ENCODE data around the gene VAMP4. TPM values are rescaled to one million over a fixed set of nuclear protein-coding genes. Genes with fewer than 3 reads are reported as not detected.

VAMP4 gene
- total RNA-seq, 2 donors from 2014 or later, result 4.9 to 5.9 TPM

- Histone ChIP-seq H3K36me3 (no peaks in the 10 kb centered on the region), H3K27me3 (no peaks in the 10 kb centered on the region), H3K4me3 (peak overlapping the region in 1 of 2 donors; percentile 24), H3K9me3 (no peaks in the 10 kb centered on the region), H3K27ac (peak overlapping the region; percentile 72 to 75), H3K4me1 (peaks cover 0 to 37% of the 10 kb centered on the region in 2 donors)
- no peak for DNase-seq (ENCODE audit: low spot score)
- TF ChIP-seq, protein P1, sequence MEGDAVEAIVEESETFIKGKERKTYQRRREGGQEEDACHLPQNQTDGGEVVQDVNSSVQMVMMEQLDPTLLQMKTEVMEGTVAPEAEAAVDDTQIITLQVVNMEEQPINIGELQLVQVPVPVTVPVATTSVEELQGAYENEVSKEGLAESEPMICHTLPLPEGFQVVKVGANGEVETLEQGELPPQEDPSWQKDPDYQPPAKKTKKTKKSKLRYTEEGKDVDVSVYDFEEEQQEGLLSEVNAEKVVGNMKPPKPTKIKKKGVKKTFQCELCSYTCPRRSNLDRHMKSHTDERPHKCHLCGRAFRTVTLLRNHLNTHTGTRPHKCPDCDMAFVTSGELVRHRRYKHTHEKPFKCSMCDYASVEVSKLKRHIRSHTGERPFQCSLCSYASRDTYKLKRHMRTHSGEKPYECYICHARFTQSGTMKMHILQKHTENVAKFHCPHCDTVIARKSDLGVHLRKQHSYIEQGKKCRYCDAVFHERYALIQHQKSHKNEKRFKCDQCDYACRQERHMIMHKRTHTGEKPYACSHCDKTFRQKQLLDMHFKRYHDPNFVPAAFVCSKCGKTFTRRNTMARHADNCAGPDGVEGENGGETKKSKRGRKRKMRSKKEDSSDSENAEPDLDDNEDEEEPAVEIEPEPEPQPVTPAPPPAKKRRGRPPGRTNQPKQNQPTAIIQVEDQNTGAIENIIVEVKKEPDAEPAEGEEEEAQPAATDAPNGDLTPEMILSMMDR (IDR thresholded peaks at IDR 0.05), result peak in 1 of 2 donors; percentile 5
These were observed 86.1 kb downstream of the VAMP4 start for GRCh38 chr1:171655746-171656116.

- no peaks in the 10 kb centered on the region for H3K36me3 ChIP-seq
- H3K4me3 ChIP-seq, result peak overlapping the region in 1 of 2 donors; percentile 24
- H3K4me1 ChIP-seq, result peaks cover 0 to 37% of the 10 kb centered on the region in 2 donors
These were observed 86.7 kb downstream of the VAMP4 start for GRCh38 chr1:171654942-171655745.

DNA sequence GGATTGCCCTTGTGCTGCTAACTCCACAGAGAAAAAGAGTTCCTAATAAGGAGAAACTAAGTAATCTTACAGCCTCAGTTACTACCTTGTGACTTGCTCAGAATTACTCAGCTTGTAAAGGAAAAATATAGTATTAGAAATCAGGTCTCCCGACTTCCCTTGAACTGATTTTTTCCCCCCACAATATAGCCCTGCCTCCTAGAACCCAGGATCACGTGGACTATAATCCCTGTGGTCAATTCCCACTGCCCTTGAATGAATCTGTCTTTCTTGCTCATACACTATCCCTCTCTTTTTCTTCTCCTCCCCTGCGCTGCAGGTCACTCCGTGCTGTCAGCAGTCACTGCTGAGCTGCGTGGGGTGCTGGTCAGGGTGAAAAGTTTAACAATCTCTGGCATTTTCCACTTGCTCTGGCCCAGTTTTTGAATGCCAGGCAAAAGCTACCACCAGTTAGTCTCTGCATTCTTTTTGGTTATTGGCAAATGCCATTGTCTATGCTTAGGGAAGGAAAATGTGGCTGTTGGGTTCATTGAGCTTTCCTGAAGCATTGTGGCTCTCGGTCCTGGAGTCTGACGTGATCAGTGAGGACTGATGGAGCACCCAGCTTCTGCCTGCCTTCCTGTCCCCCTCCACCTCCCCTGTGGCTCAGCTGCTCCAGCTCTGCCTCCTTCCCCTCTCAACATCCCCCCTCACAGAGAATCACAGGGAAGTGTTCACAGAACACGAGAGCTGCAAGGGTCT, 87.5 kb downstream of the VAMP4 start:
- Histone ChIP-seq H3K9me3 (no peaks in the 10 kb centered on the region), H3K4me3 (peak overlapping the region in 1 of 2 donors; percentile 24), H3K27ac (peak overlapping the region; percentile 72 to 75), H3K4me1 (peaks cover 0 to 37% of the 10 kb centered on the region in 2 donors), H3K27me3 (no peaks in the 10 kb centered on the region), H3K36me3 (no peaks in the 10 kb centered on the region)
- TF ChIP-seq, protein P1 (IDR thresholded peaks at IDR 0.05), result no peak
- no peak for DNase-seq (ENCODE audit: low spot score)

More at GRCh38 chr1:171654942-171655745, 86.7 kb downstream of the VAMP4 start:
- peak; percentile 90 for DNase-seq (ENCODE audit: low spot score)
- TF ChIP-seq, protein P1 (IDR thresholded peaks at IDR 0.05), result peak; percentile 57 to 75
- H3K27me3 ChIP-seq, result no peaks in the 10 kb centered on the region
- H3K9me3 ChIP-seq, result no peaks in the 10 kb centered on the region
- H3K27ac ChIP-seq, result peak overlapping the region; percentile 72 to 75

DNA sequence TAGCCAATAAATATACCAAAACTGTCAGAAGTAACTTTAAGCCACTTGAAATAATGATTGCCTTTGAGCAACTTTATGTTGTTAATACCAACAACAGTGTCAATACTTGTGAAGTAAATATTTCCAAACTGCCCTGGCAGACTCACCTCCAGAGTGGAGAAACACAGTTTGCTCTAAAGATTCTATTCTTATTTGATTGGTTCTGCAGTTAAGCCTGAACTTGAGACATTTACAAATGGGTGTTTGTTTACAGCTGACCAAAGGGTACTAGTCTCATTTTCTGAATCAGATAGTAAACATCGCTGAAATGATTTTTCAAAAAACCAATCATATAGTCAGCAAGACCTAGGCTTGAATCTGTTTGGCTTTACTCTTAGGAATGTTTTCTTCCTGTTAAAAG, 88.1 kb downstream of the VAMP4 start:
- peak overlapping the region; percentile 72 to 75 for H3K27ac ChIP-seq
- H3K4me3 ChIP-seq, result no peak overlapping the region
- peaks cover 0 to 37% of the 10 kb centered on the region in 2 donors for H3K4me1 ChIP-seq
- no peaks in the 10 kb centered on the region for H3K9me3 ChIP-seq
- H3K36me3 ChIP-seq, result no peaks in the 10 kb centered on the region
- TF ChIP-seq, protein P1 (IDR thresholded peaks at IDR 0.05), result no peak
- no peak for DNase-seq (ENCODE audit: low spot score)
- no peaks in the 10 kb centered on the region for H3K27me3 ChIP-seq

DNA sequence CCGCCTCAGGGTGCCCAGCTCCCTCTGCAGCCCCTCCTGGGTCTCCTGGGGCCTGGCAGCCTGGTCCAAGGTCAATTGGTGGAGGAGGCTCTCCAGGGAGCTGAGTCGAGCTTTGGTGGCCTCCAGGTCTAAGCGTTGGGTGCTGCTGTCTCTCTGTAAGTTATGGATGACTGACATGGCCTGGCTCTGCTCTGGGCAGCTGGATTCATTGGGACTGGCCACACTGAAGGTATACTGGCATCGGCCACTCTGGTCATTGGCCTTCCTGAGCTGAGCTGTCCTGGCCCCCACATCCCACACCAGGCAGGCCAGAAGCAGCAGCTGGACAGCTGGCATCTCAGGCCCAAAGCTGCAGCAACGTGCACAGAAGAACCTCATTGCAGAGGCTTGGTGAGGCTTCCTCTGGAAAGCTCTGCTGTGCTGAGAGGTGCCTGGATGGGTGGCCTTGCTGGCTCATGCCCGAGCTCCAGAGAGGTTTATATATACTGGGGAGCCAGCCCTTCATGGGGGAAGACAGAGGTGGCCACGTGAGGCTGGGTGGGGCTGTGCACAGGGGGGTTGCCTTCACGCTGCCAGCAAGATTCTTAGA, 89.5 kb downstream of the VAMP4 start, which contains the start of gene MYOC:
Gene MYOC, minus strand, starts transcription at position 455 of the 589 bp plus-strand sequence. Its CDS starts 77 bp downstream, at position 378.
- peak within 1 kb of the TSS in 1 of 2 donors; percentile 1 for H3K4me3 ChIP-seq
- TF ChIP-seq, protein P1 (IDR thresholded peaks at IDR 0.05), result no peak
- peak within 1 kb of the TSS in 1 of 2 donors; percentile 75 for H3K27ac ChIP-seq
- no peaks in the 10 kb centered on the region for H3K36me3 ChIP-seq
- H3K27me3 ChIP-seq, result no peaks in the 10 kb centered on the region
- no peak for DNase-seq (ENCODE audit: low spot score)
- H3K9me3 ChIP-seq, result no peaks in the 10 kb centered on the region
- peaks cover 0 to 37% of the 10 kb centered on the region in 2 donors for H3K4me1 ChIP-seq

Other genes starting within 250 kb of the VAMP4 start
- not detected for gene MYOCOS, start 119.8 kb downstream of the VAMP4 start, total RNA-seq
- gene MYOC, start 89.4 kb downstream of the VAMP4 start, total RNA-seq, result 1 to 10 TPM; 2.8 to 4.4 TPM
- gene METTL13, start 39.6 kb upstream of the VAMP4 start, total RNA-seq, result 10 to 100 TPM; 14.8 to 15.0 TPM
- gene DNM3, start 99.4 kb upstream of the VAMP4 start, total RNA-seq, result 1 to 10 TPM; 1.0 to 1.6 TPM

All from right atrium auricular region (tissue), 2 donors.